Epithelial cell of esophagus (primary cell): ENCODE measurements around the gene ZDHHC3.

ENCODE experiments used
- DNase-seq: peaks from one replicate; pipeline ENCODE4 v3.0.0; 2010; ENCODE audit warnings: low read depth
- H3K4me3 ChIP-seq: 2 replicates; pipeline ENCODE4 v1.5.1; 2011; ENCODE audit warnings: mild to moderate bottlenecking, low read length, control low read depth
- TF ChIP-seq, protein P1 (sequence below): IDR thresholded peaks from 2 replicates; pipeline ENCODE4 v1.5.1; 2011; ENCODE audit warnings: low read depth, mild to moderate bottlenecking, low read length, control low read depth, inconsistent platforms; ENCODE audit not compliant: insufficient read depth; ENCODE audit errors: missing control alignments

ZDHHC3 gene

DNA sequence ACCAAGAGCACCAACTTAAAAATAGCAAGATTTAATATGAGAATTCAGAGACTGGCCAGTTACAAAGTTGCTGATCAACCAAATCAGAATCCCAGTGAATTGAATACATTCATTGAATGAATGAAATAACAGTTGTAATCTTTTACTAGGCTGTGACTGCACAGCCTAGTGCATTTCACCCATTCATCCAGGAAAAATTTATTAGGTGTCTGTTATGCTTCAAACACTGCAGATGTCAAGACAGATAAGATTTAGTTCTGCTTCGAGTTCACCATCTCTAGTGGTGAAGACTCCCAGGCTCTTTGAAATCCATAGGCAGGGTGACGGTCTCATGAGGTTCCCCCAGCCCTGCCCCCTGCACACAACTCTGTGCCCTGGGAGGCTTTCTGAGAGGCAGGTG, 72.7 kb downstream of the ZDHHC3 start:
- TF ChIP-seq, protein P1, sequence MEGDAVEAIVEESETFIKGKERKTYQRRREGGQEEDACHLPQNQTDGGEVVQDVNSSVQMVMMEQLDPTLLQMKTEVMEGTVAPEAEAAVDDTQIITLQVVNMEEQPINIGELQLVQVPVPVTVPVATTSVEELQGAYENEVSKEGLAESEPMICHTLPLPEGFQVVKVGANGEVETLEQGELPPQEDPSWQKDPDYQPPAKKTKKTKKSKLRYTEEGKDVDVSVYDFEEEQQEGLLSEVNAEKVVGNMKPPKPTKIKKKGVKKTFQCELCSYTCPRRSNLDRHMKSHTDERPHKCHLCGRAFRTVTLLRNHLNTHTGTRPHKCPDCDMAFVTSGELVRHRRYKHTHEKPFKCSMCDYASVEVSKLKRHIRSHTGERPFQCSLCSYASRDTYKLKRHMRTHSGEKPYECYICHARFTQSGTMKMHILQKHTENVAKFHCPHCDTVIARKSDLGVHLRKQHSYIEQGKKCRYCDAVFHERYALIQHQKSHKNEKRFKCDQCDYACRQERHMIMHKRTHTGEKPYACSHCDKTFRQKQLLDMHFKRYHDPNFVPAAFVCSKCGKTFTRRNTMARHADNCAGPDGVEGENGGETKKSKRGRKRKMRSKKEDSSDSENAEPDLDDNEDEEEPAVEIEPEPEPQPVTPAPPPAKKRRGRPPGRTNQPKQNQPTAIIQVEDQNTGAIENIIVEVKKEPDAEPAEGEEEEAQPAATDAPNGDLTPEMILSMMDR: no peak
- H3K4me3 ChIP-seq: no peak overlapping the region
- DNase-seq: no peak

- DNase-seq: no peak
- TF ChIP-seq, protein P1: no peak
- H3K4me3 ChIP-seq: no peak overlapping the region
These were observed 73.3 kb downstream of the ZDHHC3 start for GRCh38 chr3:44902628-44903027.

- no peak overlapping the region for H3K4me3 ChIP-seq
- TF ChIP-seq, protein P1: no peak
- peak; percentile 28 for DNase-seq
These were observed 76.1 kb downstream of the ZDHHC3 start for GRCh38 chr3:44899683-44900367.

GRCh38 chr3:44896440-44896839, 79.5 kb downstream of the ZDHHC3 start:
- no peak for DNase-seq
- TF ChIP-seq, protein P1: no peak
- no peak overlapping the region for H3K4me3 ChIP-seq

GRCh38 chr3:44894485-44894884, 81.5 kb downstream of the ZDHHC3 start:
- no peak overlapping the region for H3K4me3 ChIP-seq
- DNase-seq: no peak
- TF ChIP-seq, protein P1: no peak

- TF ChIP-seq, protein P1: no peak
- H3K4me3 ChIP-seq: no peak overlapping the region
- peak; percentile 88 for DNase-seq
These were observed 82.9 kb downstream of the ZDHHC3 start for GRCh38 chr3:44893097-44893496.

DNA sequence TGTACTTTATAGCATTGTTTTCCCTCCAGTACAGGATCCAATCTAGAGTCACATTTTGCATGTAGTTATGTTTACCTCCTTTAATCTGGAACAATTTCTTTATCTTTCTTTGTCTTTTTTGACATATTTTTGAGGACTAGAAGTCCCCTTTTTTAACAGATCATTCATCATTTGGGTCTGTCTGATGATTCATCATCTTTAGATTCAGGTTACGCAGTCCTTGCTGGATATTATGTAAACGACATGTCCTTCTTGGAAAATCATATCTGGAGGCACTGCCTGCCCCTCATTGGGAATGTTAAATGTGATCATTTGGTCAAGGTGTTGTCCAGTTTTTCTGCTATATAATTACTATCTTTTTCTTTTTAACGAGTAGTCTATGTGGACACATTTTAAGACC, 83.3 kb downstream of the ZDHHC3 start:
- H3K4me3 ChIP-seq: no peak overlapping the region
- peak; percentile 67 for DNase-seq
- TF ChIP-seq, protein P1: no peak
